ENCODE measurements around the gene EXOC6B. TPM values are rescaled to one million over a fixed set of nuclear protein-coding genes. Genes with fewer than 3 reads are reported as not detected.

Gene EXOC6B
- total and polyA plus RNA-seq, 2 of the 8 experiments (the other 6 are each of a cell fraction or from before 2014, with no cell fraction given): 13.5 to 33.0 TPM

- TF ChIP-seq BRCA1 (IDR thresholded peaks at IDR 0.05; ENCODE audit: low read depth, low read length): no peak
- TF ChIP-seq POLR2AphosphoS5 (IDR thresholded peaks at IDR 0.05; ENCODE audit: low read depth, low read length): no peak
- TF ChIP-seq HDAC6 (IDR thresholded peaks at IDR 0.05; ENCODE audit: low read depth, low read length): no peak
- no peak for TF ChIP-seq SRF (IDR thresholded peaks at IDR 0.05; ENCODE audit: low read depth, low read length)
- TF ChIP-seq CHD2 (IDR thresholded peaks at IDR 0.05; ENCODE audit: low read length): no peak
- no peak for TF ChIP-seq TCF12 (IDR thresholded peaks at IDR 0.05; ENCODE audit: low read depth, low read length)
Observed at GRCh38 chr2:72172478-72172877, 653.4 kb downstream of the EXOC6B start (continued).
